Vagina (tissue), 2 donors: ENCODE data around the gene GALNT15. TPM values are rescaled to one million over a fixed set of nuclear protein-coding genes. Genes with fewer than 3 reads are reported as not detected.

Experiments used
- DNase-seq, 2 donors: peaks; one replicate each; pipeline ENCODE4 v3.0.0-alpha.2; 2017; ENCODE audit errors: extremely low spot score in 2 of 2
- H3K27ac ChIP-seq: fragments of 200-600 bp; sonication (generic); one replicate; pipeline ENCODE4 v1.5.1; 2019
- H3K27me3 ChIP-seq: fragments of 200-600 bp; sonication (generic); one replicate; pipeline ENCODE4 v1.5.1; 2019
- H3K36me3 ChIP-seq, 2 donors: fragments of 200-600 bp; sonication (generic); one replicate each; pipeline ENCODE4 v1.5.1; 2017 to 2019
- H3K4me1 ChIP-seq: fragments of 200-600 bp; sonication (generic); one replicate; pipeline ENCODE4 v1.5.1; 2019
- H3K4me3 ChIP-seq, 2 donors: fragments of 200-600 bp; sonication (generic); 1 replicate in 1 of 2; 2 replicates in 1 of 2; pipeline ENCODE4 v1.5.1; 2016 to 2019
- H3K9me3 ChIP-seq: fragments of 200-600 bp; sonication (generic); one replicate; pipeline ENCODE4 v1.5.1; 2019
- CTCF ChIP-seq, 3 experiments: fragments of 450-650 bp in 2 of 3; fragments of 200-600 bp in 1 of 3; sonication (generic) in 1 of 3; IDR thresholded peaks; one replicate each; pipeline ENCODE4 v1.5.1; 2017 to 2019; ENCODE audit warnings: antibody characterized with exemption in 3 of 3, mild to moderate bottlenecking in 2 of 3, moderate library complexity in 2 of 3
- POLR2A ChIP-seq, 2 donors: fragments of 450-650 bp; IDR thresholded peaks; one replicate each; pipeline ENCODE4 v1.6.1; 2017; ENCODE audit warnings: antibody characterized with exemption in 2 of 2, mild to moderate bottlenecking in 2 of 2, moderate library complexity in 2 of 2
- POLR2AphosphoS5 ChIP-seq, 2 donors: sonication (generic); formaldehyde crosslinking; IDR thresholded peaks; one replicate each; pipeline ENCODE4 v1.9.0; 2017; ENCODE audit warnings: antibody characterized with exemption in 2 of 2, mild to moderate bottlenecking in 2 of 2, low read depth in 1 of 2; ENCODE audit not compliant: insufficient read depth in 1 of 2
- intact Hi-C: fragments of 100-400 bp; cut with DNase I; formaldehyde crosslinking; loops from one replicate; pipeline ENCODE4 v1.15.1; 2023
- total RNA-seq: library from RNA; depleted of rRNA; stranded (reverse); fragments of >200 nt; gene quantifications from one replicate; pipeline ENCODE4 v1.2.3, GENCODE V29; 2016

Gene GALNT15
- total RNA-seq, 1 donor from 2014 or later = 225 TPM

GRCh38 chr3:16255326-16255725 lies 80.8 kb downstream of the GALNT15 start:
- no peak overlapping the region for H3K27ac ChIP-seq
- no peak for DNase-seq
- intact Hi-C loops = no loop called here
- no peaks in the 10 kb centered on the region for H3K27me3 ChIP-seq
- peaks cover 2 to 14% of the 10 kb centered on the region in 2 donors for H3K36me3 ChIP-seq
- H3K4me1 ChIP-seq = no peaks in the 10 kb centered on the region
- no peaks in the 10 kb centered on the region for H3K9me3 ChIP-seq
- TF ChIP-seq POLR2AphosphoS5 (IDR thresholded peaks at IDR 0.05; ENCODE audit: insufficient read depth in 1 of 2, low read depth in 1 of 2) (no peak), CTCF (IDR thresholded peaks at IDR 0.05) (no peak), POLR2A (IDR thresholded peaks at IDR 0.05) (no peak)
- H3K4me3 ChIP-seq = no peak overlapping the region

GRCh38 chr3:16255726-16256125 lies 81.2 kb downstream of the GALNT15 start:
- DNase-seq = no peak
- H3K4me1 ChIP-seq = no peaks in the 10 kb centered on the region
- no peaks in the 10 kb centered on the region for H3K9me3 ChIP-seq
- TF ChIP-seq POLR2A (IDR thresholded peaks at IDR 0.05) (no peak), CTCF (IDR thresholded peaks at IDR 0.05) (no peak), POLR2AphosphoS5 (IDR thresholded peaks at IDR 0.05; ENCODE audit: insufficient read depth in 1 of 2, low read depth in 1 of 2) (no peak)
- intact Hi-C loops = no loop called here
- H3K27ac ChIP-seq = no peak overlapping the region
- no peak overlapping the region for H3K4me3 ChIP-seq
- peaks cover 2 to 17% of the 10 kb centered on the region in 2 donors for H3K36me3 ChIP-seq
- H3K27me3 ChIP-seq = no peaks in the 10 kb centered on the region

- H3K27me3 ChIP-seq = no peaks in the 10 kb centered on the region
- no peak overlapping the region for H3K4me3 ChIP-seq
- no peak for TF ChIP-seq POLR2A (IDR thresholded peaks at IDR 0.05)
- TF ChIP-seq POLR2AphosphoS5 (IDR thresholded peaks at IDR 0.05; ENCODE audit: insufficient read depth in 1 of 2, low read depth in 1 of 2) = no peak
- no peak for TF ChIP-seq CTCF (IDR thresholded peaks at IDR 0.05)
- H3K27ac ChIP-seq = no peak overlapping the region
- no peak for DNase-seq
- peaks cover 2 to 17% of the 10 kb centered on the region in 2 donors for H3K36me3 ChIP-seq
- intact Hi-C loops = no loop called here
- H3K9me3 ChIP-seq = no peaks in the 10 kb centered on the region
- H3K4me1 ChIP-seq = peaks cover 6% of the 10 kb centered on the region
Observed at GRCh38 chr3:16257309-16257708, 82.8 kb downstream of the GALNT15 start.

- Histone ChIP-seq H3K36me3 (peaks cover 2 to 17% of the 10 kb centered on the region in 2 donors), H3K4me3 (no peak overlapping the region), H3K27ac (no peak overlapping the region), H3K27me3 (no peaks in the 10 kb centered on the region), H3K4me1 (peaks cover 15% of the 10 kb centered on the region), H3K9me3 (no peaks in the 10 kb centered on the region)
- DNase-seq = no peak
- TF ChIP-seq POLR2A (IDR thresholded peaks at IDR 0.05) (no peak), POLR2AphosphoS5 (IDR thresholded peaks at IDR 0.05; ENCODE audit: insufficient read depth in 1 of 2, low read depth in 1 of 2) (no peak), CTCF (IDR thresholded peaks at IDR 0.05) (no peak)
- intact Hi-C loops = no loop called here
Observed at GRCh38 chr3:16258177-16258576, 83.7 kb downstream of the GALNT15 start.

- Histone ChIP-seq H3K9me3 (no peaks in the 10 kb centered on the region), H3K27ac (no peak overlapping the region), H3K4me1 (peaks cover 22% of the 10 kb centered on the region), H3K36me3 (peaks cover 2 to 17% of the 10 kb centered on the region in 2 donors), H3K27me3 (no peaks in the 10 kb centered on the region), H3K4me3 (no peak overlapping the region)
- TF ChIP-seq CTCF (IDR thresholded peaks at IDR 0.05) (no peak), POLR2A (IDR thresholded peaks at IDR 0.05) (no peak), POLR2AphosphoS5 (IDR thresholded peaks at IDR 0.05; ENCODE audit: insufficient read depth in 1 of 2, low read depth in 1 of 2) (no peak)
- intact Hi-C loops = no loop called here
- DNase-seq = no peak
Observed at GRCh38 chr3:16258866-16259265, 84.4 kb downstream of the GALNT15 start.
